WTC11 (cell line): Measurements from ENCODE around the gene SIPA1L3. TPM values are rescaled to one million over a fixed set of nuclear protein-coding genes. Genes with fewer than 3 reads are reported as not detected.

Source experiments
- CBFB ChIP-seq: sonication (generic); formaldehyde crosslinking; IDR thresholded peaks from 2 replicates; pipeline ENCODE4 v1.8.1; 2022; ENCODE audit warnings: mild to moderate bottlenecking, low read depth, missing genetic modification reagents
- CREM ChIP-seq: sonication (generic); formaldehyde crosslinking; IDR thresholded peaks from 2 replicates; pipeline ENCODE4 v1.8.1; 2022; ENCODE audit warnings: mild to moderate bottlenecking, missing genetic modification reagents, moderate library complexity
- EMX1 ChIP-seq: fragments of 250-450 bp; sonication (Bioruptor Pico); IDR thresholded peaks from 2 replicates; pipeline ENCODE4 v1.8.0; 2021; ENCODE audit warnings: mild to moderate bottlenecking
- JAZF1 ChIP-seq: fragments of 250-450 bp; sonication (Bioruptor Pico); IDR thresholded peaks from 2 replicates; pipeline ENCODE4 v1.9.0; 2021; ENCODE audit warnings: moderate library complexity, mild to moderate bottlenecking, inconsistent platforms
- KAT7 ChIP-seq: sonication (generic); formaldehyde crosslinking; IDR thresholded peaks from 2 replicates; pipeline ENCODE4 v1.8.1; 2023; ENCODE audit warnings: missing genetic modification reagents, mild to moderate bottlenecking, borderline replicate concordance
- SMAD3 ChIP-seq: sonication (generic); formaldehyde crosslinking; IDR thresholded peaks from 2 replicates; pipeline ENCODE4 v1.8.0; 2022; ENCODE audit warnings: missing genetic modification reagents, mild to moderate bottlenecking, borderline replicate concordance
- SP1 ChIP-seq: sonication (generic); formaldehyde crosslinking; conservative IDR thresholded peaks from 2 replicates; pipeline ENCODE4 v1.8.1; 2022; ENCODE audit warnings: missing genetic modification reagents
- TEAD1 ChIP-seq: sonication (generic); formaldehyde crosslinking; IDR thresholded peaks from 2 replicates; pipeline ENCODE4 v1.8.0; 2022; ENCODE audit warnings: mild to moderate bottlenecking, missing genetic modification reagents
- ZNF317 ChIP-seq: sonication (generic); formaldehyde crosslinking; IDR thresholded peaks from 2 replicates; pipeline ENCODE4 v1.8.1; 2023; ENCODE audit warnings: low read depth, mild to moderate bottlenecking, moderate library complexity, missing genetic modification reagents, borderline replicate concordance
- ZNF396 ChIP-seq: fragments of 250-450 bp; sonication (Bioruptor Pico); IDR thresholded peaks from 2 replicates; pipeline ENCODE4 v1.8.0; 2021; ENCODE audit warnings: mild to moderate bottlenecking, moderate library complexity, borderline replicate concordance
- total RNA-seq: library from RNA; stranded (reverse); gene quantifications from 3 replicates; pipeline ENCODE4 v1.2.3, GENCODE V29; 2021
- TF ChIP-seq, protein P1 (sequence below): sonication (generic); formaldehyde crosslinking; IDR thresholded peaks from 2 replicates; pipeline ENCODE4 v1.8.1; 2023; ENCODE audit warnings: mild to moderate bottlenecking, missing genetic modification reagents, borderline replicate concordance
- TF ChIP-seq, protein P2 (sequence below): sonication (generic); formaldehyde crosslinking; IDR thresholded peaks from 2 replicates; pipeline ENCODE4 v1.8.1; 2022; ENCODE audit warnings: low read depth, mild to moderate bottlenecking, moderate library complexity, missing genetic modification reagents, borderline replicate concordance
- TF ChIP-seq, protein P3 (sequence below): fragments of 250-450 bp; sonication (Bioruptor Pico); IDR thresholded peaks from 2 replicates; pipeline ENCODE4 v1.9.0; 2021; ENCODE audit warnings: mild to moderate bottlenecking, borderline replicate concordance
- TF ChIP-seq, protein P4 (sequence below): sonication (generic); formaldehyde crosslinking; IDR thresholded peaks from 2 replicates; pipeline ENCODE4 v1.8.1; 2023; ENCODE audit warnings: mild to moderate bottlenecking, moderate library complexity, missing genetic modification reagents
- TF ChIP-seq, protein P5 (sequence below): sonication (generic); formaldehyde crosslinking; IDR thresholded peaks from 2 replicates; pipeline ENCODE4 v1.8.0; 2022; ENCODE audit warnings: mild to moderate bottlenecking, missing genetic modification reagents
- TF ChIP-seq, protein P6 (sequence below): sonication (generic); formaldehyde crosslinking; IDR thresholded peaks from 2 replicates; pipeline ENCODE4 v1.8.1; 2022; ENCODE audit warnings: mild to moderate bottlenecking, moderate library complexity, missing genetic modification reagents

The SIPA1L3 gene
- total RNA-seq, 1 experiment from 2014 or later = 41.5 TPM

DNA sequence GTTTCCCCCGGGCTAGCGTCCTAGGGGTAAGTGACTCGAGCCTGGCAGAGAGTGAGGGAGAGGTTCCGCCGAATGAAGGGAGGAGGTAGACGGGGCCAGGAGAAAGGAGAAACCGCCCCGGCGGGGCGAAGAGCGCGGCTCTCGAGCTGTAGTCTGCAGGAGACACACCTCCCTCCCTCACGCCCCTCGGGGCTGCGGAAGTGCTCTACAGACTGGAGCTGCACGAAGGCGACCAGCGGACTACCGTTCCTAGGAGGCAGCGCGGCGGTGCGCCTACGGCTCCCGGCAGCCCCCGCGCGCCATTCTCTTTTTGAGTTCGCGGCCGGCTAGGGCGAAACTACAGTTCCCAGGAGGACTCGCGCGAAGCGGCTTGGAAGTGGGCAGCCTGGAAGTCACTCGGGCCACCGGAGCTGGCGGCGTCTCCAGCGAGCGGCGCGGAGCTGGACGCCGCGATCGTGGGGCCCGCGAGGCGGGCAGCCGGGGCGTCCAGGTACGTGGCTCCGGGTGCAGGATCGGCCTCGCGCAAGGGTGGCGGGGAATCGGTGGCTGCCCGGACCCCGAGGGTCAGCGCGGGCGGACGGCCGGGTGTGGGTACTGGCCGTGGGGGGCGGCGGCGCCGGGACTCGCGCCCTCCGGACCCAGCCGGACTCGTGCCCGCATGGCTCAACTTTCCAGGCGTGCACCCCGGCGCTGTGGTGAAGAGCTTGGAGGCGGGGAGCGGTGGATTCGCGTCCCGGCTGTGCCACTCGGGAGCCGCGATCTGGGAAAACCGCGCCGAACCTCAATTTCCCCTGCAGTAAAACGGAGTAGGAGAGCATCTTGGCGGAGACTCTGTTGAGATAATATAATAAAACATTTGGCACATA lies at the start of gene SIPA1L3 (continued):
- TF ChIP-seq ZNF317 (CRISPR knock-in tag) = no peak
- TF ChIP-seq, protein P1, sequence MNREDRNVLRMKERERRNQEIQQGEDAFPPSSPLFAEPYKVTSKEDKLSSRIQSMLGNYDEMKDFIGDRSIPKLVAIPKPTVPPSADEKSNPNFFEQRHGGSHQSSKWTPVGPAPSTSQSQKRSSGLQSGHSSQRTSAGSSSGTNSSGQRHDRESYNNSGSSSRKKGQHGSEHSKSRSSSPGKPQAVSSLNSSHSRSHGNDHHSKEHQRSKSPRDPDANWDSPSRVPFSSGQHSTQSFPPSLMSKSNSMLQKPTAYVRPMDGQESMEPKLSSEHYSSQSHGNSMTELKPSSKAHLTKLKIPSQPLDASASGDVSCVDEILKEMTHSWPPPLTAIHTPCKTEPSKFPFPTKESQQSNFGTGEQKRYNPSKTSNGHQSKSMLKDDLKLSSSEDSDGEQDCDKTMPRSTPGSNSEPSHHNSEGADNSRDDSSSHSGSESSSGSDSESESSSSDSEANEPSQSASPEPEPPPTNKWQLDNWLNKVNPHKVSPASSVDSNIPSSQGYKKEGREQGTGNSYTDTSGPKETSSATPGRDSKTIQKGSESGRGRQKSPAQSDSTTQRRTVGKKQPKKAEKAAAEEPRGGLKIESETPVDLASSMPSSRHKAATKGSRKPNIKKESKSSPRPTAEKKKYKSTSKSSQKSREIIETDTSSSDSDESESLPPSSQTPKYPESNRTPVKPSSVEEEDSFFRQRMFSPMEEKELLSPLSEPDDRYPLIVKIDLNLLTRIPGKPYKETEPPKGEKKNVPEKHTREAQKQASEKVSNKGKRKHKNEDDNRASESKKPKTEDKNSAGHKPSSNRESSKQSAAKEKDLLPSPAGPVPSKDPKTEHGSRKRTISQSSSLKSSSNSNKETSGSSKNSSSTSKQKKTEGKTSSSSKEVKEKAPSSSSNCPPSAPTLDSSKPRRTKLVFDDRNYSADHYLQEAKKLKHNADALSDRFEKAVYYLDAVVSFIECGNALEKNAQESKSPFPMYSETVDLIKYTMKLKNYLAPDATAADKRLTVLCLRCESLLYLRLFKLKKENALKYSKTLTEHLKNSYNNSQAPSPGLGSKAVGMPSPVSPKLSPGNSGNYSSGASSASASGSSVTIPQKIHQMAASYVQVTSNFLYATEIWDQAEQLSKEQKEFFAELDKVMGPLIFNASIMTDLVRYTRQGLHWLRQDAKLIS (CRISPR knock-in tag) = no peak; the same call in 1 of the 2 replicates
- TF ChIP-seq, protein P2, sequence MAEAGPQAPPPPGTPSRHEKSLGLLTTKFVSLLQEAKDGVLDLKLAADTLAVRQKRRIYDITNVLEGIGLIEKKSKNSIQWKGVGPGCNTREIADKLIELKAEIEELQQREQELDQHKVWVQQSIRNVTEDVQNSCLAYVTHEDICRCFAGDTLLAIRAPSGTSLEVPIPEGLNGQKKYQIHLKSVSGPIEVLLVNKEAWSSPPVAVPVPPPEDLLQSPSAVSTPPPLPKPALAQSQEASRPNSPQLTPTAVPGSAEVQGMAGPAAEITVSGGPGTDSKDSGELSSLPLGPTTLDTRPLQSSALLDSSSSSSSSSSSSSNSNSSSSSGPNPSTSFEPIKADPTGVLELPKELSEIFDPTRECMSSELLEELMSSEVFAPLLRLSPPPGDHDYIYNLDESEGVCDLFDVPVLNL (CRISPR knock-in tag) = 0 out of 2 replicates have a peak, but pooled peaks have one; percentile 58
- no peak for TF ChIP-seq SMAD3
- TF ChIP-seq, protein P3, sequence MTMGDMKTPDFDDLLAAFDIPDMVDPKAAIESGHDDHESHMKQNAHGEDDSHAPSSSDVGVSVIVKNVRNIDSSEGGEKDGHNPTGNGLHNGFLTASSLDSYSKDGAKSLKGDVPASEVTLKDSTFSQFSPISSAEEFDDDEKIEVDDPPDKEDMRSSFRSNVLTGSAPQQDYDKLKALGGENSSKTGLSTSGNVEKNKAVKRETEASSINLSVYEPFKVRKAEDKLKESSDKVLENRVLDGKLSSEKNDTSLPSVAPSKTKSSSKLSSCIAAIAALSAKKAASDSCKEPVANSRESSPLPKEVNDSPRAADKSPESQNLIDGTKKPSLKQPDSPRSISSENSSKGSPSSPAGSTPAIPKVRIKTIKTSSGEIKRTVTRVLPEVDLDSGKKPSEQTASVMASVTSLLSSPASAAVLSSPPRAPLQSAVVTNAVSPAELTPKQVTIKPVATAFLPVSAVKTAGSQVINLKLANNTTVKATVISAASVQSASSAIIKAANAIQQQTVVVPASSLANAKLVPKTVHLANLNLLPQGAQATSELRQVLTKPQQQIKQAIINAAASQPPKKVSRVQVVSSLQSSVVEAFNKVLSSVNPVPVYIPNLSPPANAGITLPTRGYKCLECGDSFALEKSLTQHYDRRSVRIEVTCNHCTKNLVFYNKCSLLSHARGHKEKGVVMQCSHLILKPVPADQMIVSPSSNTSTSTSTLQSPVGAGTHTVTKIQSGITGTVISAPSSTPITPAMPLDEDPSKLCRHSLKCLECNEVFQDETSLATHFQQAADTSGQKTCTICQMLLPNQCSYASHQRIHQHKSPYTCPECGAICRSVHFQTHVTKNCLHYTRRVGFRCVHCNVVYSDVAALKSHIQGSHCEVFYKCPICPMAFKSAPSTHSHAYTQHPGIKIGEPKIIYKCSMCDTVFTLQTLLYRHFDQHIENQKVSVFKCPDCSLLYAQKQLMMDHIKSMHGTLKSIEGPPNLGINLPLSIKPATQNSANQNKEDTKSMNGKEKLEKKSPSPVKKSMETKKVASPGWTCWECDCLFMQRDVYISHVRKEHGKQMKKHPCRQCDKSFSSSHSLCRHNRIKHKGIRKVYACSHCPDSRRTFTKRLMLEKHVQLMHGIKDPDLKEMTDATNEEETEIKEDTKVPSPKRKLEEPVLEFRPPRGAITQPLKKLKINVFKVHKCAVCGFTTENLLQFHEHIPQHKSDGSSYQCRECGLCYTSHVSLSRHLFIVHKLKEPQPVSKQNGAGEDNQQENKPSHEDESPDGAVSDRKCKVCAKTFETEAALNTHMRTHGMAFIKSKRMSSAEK (CRISPR knock-in tag) = no peak
- TF ChIP-seq ZNF396 (CRISPR knock-in tag) = no peak
- TF ChIP-seq JAZF1 = no peak
- TF ChIP-seq, protein P4, sequence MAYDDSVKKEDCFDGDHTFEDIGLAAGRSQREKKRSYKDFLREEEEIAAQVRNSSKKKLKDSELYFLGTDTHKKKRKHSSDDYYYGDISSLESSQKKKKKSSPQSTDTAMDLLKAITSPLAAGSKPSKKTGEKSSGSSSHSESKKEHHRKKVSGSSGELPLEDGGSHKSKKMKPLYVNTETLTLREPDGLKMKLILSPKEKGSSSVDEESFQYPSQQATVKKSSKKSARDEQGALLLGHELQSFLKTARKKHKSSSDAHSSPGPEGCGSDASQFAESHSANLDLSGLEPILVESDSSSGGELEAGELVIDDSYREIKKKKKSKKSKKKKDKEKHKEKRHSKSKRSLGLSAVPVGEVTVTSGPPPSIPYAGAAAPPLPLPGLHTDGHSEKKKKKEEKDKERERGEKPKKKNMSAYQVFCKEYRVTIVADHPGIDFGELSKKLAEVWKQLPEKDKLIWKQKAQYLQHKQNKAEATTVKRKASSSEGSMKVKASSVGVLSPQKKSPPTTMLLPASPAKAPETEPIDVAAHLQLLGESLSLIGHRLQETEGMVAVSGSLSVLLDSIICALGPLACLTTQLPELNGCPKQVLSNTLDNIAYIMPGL = peak; percentile 77
- TF ChIP-seq CREM = no peak
- TF ChIP-seq SP1 (CRISPR knock-in tag) = peak; percentile 52; the same call in 1 of the 2 replicates
- TF ChIP-seq, protein P5, sequence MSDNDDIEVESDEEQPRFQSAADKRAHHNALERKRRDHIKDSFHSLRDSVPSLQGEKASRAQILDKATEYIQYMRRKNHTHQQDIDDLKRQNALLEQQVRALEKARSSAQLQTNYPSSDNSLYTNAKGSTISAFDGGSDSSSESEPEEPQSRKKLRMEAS (CRISPR knock-in tag) = peak; percentile 0; the same call in 1 of the 2 replicates
- TF ChIP-seq EMX1 = no peak
- TF ChIP-seq, protein P6, sequence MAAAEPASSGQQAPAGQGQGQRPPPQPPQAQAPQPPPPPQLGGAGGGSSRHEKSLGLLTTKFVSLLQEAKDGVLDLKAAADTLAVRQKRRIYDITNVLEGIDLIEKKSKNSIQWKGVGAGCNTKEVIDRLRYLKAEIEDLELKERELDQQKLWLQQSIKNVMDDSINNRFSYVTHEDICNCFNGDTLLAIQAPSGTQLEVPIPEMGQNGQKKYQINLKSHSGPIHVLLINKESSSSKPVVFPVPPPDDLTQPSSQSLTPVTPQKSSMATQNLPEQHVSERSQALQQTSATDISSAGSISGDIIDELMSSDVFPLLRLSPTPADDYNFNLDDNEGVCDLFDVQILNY (CRISPR knock-in tag) = peak; percentile 56; the same call in 1 of the 2 replicates
- 0 out of 2 replicates have a peak, but pooled peaks have one; percentile 59 for TF ChIP-seq KAT7
- TF ChIP-seq TEAD1 (CRISPR knock-in tag) = peak; percentile 78; the same call in 1 of the 2 replicates
- TF ChIP-seq CBFB = no peak; the same call in 1 of the 2 replicates
- TF ChIP-seq, all 79 proteins: peak for 12
